Omental fat pad (tissue), 4 donors: ENCODE data around the gene SIRPD. TPM values are rescaled to one million over a fixed set of nuclear protein-coding genes. Genes with fewer than 3 reads are reported as not detected.

Source experiments
- ATAC-seq: fragments of 150-250 bp; one replicate; pipeline ENCODE4 v1.9.1; 2016; ENCODE audit warnings: mild to moderate bottlenecking, moderate library complexity; ENCODE audit not compliant: low FRiP score
- DNase-seq: peaks from one replicate; pipeline ENCODE4 v3.0.0-alpha.2; 2019; ENCODE audit warnings: low spot score
- CTCF ChIP-seq, 3 donors: fragments of 450-650 bp; IDR thresholded peaks; one replicate each; pipeline ENCODE4 v1.5.1; 2016 to 2017; ENCODE audit warnings: antibody characterized with exemption in 3 of 3, mild to moderate bottlenecking in 3 of 3, moderate library complexity in 2 of 3
- total RNA-seq, 4 donors: library from RNA; depleted of rRNA; stranded (reverse); fragments of >200 nt; gene quantifications; one replicate each; pipeline ENCODE4 v1.1.0, GENCODE V29; 2016

Gene SIRPD
- total RNA-seq, 4 donors from 2014 or later: 0.96 to 1.1 TPM; not detected in 2

- DNase-seq (no peak), ATAC-seq (no peak)
- TF ChIP-seq CTCF (IDR thresholded peaks at IDR 0.05): no peak
Observed at GRCh38 chr20:1526896-1527295, 30.6 kb downstream of the SIRPD start.

GRCh38 chr20:1526310-1526709 lies 31.2 kb downstream of the SIRPD start:
- DNase-seq (no peak), ATAC-seq (no peak)
- TF ChIP-seq CTCF (IDR thresholded peaks at IDR 0.05): no peak

- DNase-seq (no peak), ATAC-seq (no peak)
- TF ChIP-seq CTCF (IDR thresholded peaks at IDR 0.05): no peak
Observed at GRCh38 chr20:1524004-1524403, 33.5 kb downstream of the SIRPD start.

GRCh38 chr20:1517010-1517409 lies 40.5 kb downstream of the SIRPD start:
- DNase-seq: no peak
- TF ChIP-seq CTCF (IDR thresholded peaks at IDR 0.05): no peak
- ATAC-seq: no peak

- no peak for TF ChIP-seq CTCF (IDR thresholded peaks at IDR 0.05)
- DNase-seq (no peak), ATAC-seq (no peak)
Observed at GRCh38 chr20:1513801-1514200, 43.7 kb downstream of the SIRPD start.

GRCh38 chr20:1509237-1509636 lies 48.3 kb downstream of the SIRPD start:
- TF ChIP-seq CTCF (IDR thresholded peaks at IDR 0.05): no peak
- DNase-seq (no peak), ATAC-seq (no peak)

GRCh38 chr20:1508574-1508973 lies 48.9 kb downstream of the SIRPD start:
- ATAC-seq: no peak
- TF ChIP-seq CTCF (IDR thresholded peaks at IDR 0.05): no peak
- no peak for DNase-seq
